Measurements from ENCODE around the gene CKMT1B.

- TF ChIP-seq, protein P1, sequence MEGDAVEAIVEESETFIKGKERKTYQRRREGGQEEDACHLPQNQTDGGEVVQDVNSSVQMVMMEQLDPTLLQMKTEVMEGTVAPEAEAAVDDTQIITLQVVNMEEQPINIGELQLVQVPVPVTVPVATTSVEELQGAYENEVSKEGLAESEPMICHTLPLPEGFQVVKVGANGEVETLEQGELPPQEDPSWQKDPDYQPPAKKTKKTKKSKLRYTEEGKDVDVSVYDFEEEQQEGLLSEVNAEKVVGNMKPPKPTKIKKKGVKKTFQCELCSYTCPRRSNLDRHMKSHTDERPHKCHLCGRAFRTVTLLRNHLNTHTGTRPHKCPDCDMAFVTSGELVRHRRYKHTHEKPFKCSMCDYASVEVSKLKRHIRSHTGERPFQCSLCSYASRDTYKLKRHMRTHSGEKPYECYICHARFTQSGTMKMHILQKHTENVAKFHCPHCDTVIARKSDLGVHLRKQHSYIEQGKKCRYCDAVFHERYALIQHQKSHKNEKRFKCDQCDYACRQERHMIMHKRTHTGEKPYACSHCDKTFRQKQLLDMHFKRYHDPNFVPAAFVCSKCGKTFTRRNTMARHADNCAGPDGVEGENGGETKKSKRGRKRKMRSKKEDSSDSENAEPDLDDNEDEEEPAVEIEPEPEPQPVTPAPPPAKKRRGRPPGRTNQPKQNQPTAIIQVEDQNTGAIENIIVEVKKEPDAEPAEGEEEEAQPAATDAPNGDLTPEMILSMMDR (IDR thresholded peaks at IDR 0.05), result no peak
- TF ChIP-seq CBX8 (IDR thresholded peaks at IDR 0.05) (no peak), JUN (IDR thresholded peaks at IDR 0.05) (no peak), RCOR1 (IDR thresholded peaks at IDR 0.05; ENCODE audit: low read depth, low read length) (no peak), EHF (CRISPR knock-in tag; IDR thresholded peaks at IDR 0.05) (no peak), POLR2AphosphoS2 (conservative IDR thresholded peaks at IDR 0.05; ENCODE audit: low read length) (no peak), JUNB (IDR thresholded peaks at IDR 0.05) (no peak), RFX5 (IDR thresholded peaks at IDR 0.05) (no peak), ZSCAN20 (CRISPR knock-in tag; IDR thresholded peaks at IDR 0.05) (no peak), POLR2A (IDR thresholded peaks at IDR 0.05; ENCODE audit: low read length) (no peak)
Observed at GRCh38 chr15:43547539-43547938, 46.3 kb upstream of the CKMT1B start.
